GM18858 (cell line): ENCODE results near the gene HLA-G.

Experiments
- ATAC-seq: cut with Tn5 transposase; IDR thresholded peaks from one replicate; pipeline ENCODE4 v1.9.1; 2021; ENCODE audit not compliant: unreplicated experiment

The HLA-G gene

DNA sequence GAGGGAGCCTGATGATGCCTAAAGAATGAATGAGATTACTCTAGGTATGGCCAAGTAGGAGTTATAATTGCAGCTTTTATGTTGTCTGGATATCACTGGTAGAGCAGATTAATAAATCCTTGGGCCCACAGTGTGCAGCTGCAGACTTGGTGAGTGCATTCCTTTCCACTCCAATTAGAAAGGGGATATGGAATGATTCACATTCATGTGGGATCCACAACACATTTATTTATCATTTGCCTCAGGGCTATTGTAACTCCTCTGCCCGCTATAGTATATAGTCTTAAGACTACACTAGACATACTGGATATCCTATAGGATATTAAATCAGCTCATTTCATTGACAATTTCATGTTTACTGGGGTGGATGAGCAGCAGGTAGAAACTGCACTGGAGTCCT lies 11.6 kb upstream of the HLA-G start:
- ATAC-seq = no peak

DNA sequence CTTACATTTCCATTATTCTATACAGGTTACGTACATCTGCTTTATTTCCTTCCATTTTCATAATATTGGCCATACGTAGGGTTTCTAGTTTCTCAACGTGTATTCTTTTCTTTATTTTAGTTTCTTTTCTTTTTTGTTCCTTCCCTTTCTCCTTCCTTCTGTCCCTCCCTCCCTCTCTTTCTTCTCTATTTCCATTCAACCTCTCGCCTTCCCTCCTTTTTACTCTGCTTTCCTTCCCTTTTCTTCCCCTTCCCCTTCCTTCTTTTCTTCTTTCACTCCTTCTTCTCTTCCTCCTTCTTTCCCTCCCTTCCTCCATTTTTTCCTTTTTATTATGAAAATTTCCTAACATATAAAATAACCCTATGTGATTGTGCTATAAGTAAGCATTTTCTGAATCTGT lies 8.7 kb upstream of the HLA-G start:
- ATAC-seq = no peak

DNA sequence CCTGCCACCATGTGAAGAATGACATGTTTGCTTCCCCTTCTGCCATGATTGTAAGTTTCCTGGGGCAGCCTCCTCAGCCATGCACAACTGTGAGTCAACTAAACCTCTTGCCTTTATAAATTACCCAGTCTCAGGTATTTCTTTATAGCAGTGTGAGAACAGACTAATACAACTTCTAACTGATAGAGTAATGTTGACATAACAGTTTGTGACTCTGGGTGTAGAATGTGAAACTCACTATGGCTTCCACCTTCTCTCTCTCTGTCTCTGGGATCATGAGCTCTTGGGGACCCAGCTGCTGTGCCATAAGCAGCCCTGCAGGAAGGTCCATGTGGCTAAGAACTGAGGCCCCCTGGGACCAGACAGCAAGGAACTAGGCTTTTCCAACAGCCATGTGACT lies 3.5 kb upstream of the HLA-G start:
- ATAC-seq = no peak

DNA sequence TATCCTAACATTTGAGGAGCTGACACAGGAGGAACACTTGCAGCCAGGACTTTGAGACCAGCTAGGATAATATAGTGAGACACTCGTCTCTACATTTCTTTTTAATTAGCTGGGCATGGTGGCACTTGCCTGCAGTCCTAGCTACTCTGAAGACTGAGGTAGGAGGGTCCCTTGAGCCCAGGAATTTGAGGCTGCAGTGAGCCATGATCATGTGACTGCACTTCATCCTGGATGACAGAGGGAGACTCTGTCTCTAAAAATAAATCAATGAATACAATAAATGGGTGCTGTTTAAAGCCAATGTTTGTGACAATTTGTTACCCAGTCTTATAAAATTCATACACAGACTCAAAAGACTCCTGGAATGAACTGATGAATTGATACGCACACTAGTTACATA lies 1.8 kb upstream of the HLA-G start:
- ATAC-seq = no peak

DNA sequence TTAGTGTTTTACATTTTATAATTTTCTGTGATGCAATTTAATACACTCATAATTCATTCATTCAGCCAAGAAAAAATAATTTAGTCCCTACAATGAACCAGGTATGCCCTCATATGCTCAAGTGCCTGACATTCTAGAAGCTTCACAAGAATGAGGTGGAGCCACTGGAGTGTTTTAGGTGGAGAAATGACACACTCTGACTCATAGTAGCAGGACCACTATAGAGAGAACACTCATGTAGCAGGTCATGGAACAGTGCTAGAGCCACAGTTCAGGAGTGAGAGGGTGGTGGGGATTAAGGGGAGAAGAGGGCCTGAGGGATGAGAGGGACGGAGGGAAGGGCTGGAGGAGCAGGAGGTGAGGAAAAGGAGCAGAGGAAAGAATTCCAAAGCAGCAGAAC lies 1.4 kb upstream of the HLA-G start:
- ATAC-seq = no peak

DNA sequence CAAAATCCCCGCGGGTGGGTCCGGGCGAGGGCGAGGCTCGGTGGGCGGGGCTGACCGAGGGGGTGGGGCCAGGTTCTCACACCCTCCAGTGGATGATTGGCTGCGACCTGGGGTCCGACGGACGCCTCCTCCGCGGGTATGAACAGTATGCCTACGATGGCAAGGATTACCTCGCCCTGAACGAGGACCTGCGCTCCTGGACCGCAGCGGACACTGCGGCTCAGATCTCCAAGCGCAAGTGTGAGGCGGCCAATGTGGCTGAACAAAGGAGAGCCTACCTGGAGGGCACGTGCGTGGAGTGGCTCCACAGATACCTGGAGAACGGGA lies 809 bp downstream of the HLA-G start:
- no peak for ATAC-seq

DNA sequence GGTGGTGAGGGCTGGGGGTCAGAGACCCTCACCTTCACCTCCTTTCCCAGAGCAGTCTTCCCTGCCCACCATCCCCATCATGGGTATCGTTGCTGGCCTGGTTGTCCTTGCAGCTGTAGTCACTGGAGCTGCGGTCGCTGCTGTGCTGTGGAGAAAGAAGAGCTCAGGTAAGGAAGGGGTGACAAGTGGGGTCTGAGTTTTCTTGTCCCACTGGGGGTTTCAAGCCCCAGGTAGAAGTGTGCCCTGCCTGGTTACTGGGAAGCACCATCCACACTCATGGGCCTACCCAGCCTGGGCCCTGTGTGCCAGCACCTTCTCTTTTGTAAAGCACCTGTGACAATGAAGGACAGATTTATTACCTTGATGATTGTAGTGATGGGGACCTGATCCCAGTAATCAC lies 2.1 kb downstream of the HLA-G start:
- ATAC-seq = no peak

DNA sequence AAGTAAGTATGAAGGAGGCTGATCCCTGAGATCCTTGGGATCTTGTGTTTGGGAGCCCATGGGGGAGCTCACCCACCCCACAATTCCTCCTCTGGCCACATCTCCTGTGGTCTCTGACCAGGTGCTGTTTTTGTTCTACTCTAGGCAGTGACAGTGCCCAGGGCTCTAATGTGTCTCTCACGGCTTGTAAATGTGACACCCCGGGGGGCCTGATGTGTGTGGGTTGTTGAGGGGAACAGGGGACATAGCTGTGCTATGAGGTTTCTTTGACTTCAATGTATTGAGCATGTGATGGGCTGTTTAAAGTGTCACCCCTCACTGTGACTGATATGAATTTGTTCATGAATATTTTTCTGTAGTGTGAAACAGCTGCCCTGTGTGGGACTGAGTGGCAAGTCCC lies 2.8 kb downstream of the HLA-G start:
- ATAC-seq = no peak

DNA sequence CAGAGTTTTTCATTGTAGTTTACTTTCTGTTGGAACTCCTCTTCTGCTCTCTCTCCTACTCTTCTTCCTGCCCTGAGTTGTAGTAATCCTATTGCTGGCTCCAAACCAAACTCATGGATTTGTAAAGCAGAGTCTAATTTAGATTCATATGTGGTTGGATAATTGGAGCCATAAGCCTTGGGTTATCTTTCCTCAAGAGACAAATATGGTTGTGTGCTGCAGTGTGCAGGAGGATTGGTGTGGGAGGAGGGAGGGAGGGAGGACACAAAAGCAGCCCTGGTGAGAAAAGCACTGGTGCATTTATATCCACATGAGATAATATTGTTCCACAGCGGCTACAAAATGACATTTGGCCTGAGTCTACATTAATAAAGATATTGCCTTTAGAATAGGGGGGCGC lies 4.2 kb downstream of the HLA-G start:
- no peak for ATAC-seq

DNA sequence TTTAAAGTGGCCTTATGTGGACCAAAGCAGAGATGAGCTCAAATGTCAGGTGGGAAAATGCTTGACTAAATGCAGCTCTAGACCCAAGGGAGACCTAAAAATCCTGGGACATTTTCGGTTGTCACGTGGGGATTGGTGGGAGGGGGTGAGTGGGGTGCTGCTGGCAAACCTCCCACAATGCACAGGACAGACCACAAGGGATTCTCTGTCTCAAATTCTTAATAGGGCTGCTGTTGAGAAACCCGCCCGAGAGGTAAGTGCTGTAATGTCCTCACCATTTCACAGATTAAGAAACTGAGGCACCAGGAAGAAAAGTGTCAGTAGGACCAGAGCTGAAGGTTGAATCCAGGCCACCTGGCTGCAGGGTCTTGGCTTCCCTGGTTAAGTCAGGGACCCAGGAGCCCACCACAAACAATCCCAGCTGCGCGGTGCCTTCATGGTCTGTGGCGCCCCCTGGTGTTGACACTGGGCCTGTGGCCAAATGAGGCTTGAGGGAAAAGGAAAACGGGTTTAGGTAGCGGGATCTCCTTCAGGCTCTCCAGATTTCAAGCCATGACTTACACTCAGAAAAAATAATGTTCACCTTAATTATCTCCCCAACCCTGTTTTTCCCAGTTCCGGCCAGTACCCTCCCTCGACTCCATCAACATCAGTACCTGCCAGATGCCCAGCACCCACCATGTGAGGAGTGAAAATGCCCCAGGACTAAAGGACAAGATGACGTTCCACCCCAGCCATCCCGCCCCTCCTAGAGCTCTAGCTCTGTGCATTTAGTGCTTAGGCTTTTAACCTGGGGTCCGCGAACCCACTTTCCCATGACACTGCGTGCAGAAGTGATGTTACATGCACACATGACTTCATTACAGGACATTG lies 7.2 kb downstream of the HLA-G start:
- no peak for ATAC-seq

DNA sequence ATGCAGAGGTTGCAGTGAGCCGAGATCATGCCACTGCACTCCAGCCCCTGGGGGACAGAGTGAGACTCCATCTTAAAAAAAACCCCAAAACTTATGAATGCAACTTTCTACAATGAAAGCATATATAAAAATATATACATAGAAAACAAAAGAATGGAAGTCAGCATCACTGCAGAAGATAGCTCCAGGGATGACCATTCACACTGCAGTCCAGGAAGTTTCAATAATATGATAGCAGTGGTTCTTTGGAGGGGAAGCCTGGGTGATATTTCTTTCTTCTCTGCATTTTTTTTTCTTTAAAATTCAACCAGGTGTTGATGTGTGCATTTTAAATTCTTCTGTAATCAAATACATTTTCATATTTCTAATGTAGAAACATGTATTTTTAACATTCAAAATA lies 12.3 kb downstream of the HLA-G start:
- no peak for ATAC-seq

DNA sequence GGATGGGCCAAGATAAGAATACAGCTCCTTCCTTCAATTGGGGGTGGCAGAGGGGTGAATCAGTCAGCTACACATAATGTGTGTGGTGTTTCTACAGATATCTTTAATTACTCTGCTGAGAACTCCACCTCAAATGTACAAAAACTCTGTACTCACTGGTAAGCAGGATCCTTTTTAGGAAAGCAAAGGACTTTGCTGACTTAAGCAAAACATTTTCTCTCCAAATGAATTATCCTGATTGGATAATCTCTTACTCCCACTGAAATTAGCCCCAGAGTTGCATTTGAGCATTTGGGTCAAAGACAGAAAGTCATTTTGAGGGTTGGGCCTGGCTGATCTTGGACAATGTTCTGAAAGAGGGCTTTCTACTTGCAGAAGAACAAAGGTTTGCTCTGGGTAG lies 13.4 kb downstream of the HLA-G start:
- no peak for ATAC-seq

DNA sequence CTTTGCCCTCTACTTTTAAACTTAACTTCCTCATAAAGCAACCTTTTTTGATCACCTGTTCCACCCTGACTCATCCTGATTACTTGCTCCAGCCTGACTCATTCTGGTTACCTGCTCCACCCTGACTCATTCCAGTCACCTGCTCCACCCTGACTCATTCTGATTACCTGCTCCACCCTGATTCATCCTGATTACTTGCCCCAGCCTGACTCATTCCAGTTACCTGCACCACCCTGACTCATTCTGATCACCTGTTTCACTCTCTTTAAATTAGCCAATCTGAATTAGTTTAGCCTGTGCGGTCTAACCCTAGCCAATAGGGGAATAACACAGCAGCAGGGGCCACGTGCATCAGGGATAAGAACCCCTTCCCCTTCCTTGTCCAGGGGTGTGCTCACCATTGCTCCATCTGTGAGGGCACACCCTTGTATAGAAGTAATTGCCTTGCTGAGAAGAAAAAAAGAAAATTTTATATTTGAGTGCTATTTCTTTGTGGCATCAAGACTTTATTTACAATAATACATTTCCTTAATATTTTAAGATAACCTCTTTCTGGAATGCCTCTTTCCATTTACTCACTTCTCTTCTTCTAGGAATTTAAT lies 17.9 kb downstream of the HLA-G start:
- ATAC-seq = no peak

DNA sequence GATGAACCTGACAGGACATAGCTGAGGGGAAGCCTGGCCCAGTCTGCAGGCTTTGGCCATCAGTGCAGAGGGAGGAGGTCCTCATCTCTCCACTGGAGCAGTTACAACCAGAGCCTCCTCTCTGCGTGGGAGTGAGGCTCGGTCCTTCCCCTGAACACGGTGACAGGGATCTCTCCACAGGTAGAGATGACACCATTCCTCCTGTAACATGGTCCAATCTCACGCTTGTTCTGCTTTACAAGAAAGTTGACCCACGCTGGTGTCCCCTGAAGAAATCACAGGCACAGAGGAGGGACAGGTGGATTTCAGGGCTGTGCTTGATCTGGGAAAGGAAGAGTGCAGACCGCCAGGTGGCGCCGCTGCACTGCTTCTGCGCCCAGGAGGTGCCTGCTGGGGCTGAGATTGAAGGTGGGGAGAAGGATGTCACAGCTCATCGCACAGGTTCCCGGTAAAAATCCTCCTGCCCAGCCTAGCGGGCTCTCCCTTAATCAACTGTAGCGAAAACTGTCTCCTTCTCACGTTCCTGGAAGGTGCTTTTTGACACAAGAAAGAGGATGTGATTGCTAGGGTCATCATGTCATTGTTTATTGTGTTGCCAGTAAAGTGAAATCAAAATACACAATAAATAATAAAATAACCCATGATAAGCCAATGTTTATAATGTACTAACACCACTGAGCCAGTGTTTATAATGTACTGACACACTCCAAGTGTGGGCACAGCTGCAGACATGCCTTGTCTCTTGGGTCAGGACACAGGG lies 20.4 kb downstream of the HLA-G start:
- ATAC-seq = no peak

DNA sequence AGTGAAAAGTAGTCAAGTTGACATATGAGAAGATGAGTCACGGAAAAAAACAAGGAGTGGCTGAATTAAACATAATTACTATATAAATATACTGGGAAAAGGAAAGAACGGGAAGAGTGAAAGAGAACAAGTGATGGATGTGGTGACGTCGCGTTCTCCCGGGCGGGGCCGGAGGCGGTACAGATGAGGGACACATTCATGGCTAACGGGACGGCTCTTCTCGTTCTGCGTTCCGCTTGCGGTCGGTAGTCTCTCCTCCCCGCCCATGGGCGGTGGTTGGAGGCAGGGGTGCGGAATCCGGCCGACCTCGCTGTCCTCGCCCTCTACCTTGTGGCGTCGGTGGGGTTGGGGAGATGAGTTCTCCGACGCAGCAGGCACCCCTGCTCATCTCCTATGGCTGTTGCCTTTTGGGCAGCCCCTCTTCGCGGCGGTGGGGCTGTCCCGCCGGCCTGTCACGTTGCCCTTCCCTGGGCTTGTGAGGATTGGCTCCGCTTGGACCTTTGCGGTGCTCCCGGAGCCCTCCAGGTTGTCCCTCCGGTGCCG lies 22.5 kb downstream of the HLA-G start:
- ATAC-seq = no peak

DNA sequence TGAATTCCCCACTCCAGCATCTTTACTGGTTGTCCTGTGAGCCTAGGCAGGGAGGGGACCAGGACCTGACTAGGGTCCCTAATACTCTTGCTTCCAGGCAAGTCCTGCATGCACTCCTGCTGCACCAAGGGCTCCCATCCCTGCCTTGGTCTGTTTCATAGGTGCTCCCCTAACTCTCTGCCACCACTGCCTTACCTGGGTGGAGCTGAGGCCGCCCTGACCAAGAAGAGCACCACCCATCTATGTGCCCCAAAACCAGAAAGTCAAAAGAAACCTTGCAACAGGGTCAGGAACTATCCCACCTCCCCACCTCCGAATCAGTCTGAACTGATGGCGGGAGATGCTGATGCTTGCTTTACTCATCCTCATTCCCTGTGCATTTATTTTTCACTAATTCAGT lies 23.6 kb downstream of the HLA-G start:
- no peak for ATAC-seq

DNA sequence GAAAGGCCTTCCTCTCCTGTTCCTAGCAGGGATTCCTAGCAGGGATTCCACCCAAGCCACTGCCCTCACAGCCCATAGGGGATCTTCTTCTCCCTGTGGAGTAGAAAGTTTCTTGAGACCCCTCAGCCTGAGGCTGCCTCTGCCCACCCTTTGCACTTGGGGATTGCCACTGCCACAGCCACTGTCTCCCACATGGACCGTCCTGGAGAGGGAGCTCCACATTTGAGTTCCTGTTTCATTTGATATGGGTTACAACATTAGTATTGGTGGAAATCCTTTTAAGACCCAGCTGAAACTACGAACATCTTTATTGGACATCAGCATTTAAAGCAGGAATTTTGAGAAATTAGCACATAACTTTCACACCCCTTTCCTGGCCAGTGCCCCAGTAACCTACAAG lies 25.6 kb downstream of the HLA-G start:
- ATAC-seq = no peak

DNA sequence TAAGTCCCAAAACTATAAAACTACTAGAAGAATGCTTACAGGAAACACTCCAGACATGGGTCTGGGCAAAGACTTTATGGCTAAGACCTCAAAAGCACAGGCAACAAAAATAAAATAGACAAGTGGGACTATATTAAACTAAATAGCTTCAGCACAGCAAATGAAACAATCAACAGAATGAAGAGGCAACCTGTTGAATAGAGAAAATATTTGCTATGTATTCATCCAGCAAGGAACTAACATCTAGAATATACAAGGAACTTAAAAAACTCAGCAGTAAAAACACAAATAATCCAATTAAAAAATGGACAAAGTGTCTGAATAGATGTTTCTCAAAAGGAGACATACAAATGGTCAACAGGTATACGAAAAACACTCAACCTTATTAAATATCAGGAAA lies 30.4 kb downstream of the HLA-G start:
- no peak for ATAC-seq

DNA sequence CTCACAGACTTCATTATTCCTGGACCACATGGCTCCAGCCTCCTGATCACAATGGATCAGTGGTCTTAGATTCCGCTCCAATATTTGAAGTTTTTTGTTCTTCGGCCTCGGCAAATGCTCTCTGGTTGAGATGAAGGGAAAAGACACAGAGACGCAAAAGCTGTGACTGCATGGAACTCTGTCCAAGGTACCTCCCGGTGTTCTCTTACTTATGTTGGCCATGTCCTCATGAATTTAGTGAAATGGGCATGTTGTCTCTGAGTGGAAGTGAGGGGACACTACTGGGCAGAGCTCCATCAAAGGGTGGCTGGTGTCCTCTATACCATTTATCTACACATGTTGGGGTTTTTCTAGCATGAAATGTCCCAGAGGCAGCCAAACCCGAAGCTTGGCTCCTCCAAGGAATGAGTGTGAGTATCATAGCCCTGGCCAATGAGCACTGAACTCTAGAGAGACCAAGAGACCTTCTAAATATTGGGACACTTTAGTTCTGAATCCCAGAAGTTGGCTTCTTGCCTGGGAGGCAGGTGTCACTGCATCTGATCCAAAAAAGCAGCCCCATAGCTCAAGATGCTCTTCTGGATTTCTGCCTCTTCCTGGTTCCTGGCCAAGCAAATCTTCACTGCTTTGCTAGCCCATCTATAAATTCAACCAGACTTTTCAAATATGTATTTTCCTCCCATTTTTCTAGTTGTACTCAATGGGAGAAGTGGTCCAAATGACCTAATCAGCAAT lies 34.1 kb downstream of the HLA-G start:
- no peak for ATAC-seq

DNA sequence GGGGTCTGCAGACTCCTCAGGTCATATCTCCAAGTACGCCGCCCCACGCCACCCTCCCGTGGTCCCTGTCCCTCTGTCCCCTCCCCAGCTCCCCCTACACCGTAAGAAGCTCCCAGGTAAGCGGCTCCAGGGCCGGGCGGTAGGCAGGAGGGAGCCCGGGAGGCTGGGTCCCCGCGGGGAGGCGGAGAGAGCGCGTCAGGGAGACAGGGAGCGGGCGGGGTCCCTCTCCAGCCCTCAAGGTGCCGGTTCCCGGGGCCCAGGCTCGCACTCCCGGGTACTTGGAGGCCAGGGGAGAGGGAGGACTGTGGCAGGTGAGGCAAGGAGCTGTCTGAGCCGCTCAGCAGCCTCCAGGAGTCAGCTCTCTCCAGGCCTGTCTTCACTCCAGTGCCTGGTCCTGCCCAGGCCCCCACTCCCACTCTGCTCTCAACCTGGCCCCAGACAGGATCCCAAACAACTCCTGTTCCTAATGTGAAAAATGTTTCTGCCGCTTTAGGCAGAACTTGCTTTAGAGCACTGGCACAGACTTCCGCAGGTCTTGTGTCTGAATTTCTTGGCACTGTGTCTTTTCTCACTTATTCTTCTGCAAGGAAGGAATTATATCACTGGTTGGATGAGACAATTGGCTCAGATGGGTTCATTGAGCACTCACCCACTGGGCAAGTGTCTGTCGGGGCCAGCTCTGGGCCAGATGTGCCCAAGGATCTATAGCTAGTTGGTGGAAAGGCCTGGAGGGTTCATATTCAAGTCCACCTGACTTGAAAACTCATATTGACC lies 36.6 kb downstream of the HLA-G start:
- no peak for ATAC-seq

DNA sequence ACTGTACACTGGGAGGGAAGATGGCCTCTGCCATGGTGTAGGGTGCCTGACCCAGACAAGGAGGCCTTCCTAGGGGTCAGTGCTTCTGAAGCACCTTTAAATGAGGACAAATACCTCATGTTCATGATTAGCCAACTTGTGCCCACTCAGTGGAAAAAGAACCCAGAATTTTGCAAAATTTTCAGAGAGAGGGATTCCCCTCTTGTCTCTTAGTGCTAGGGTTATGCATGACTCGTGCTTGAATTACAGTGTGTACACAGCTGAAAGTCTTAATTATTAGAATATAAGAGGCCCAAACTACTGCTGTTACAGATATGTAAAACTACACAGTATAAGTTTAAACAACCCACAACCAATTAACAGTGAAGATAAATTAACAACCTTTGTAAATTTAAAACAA lies 38.0 kb downstream of the HLA-G start:
- no peak for ATAC-seq
